ENCODE data around the gene TRUB1. TPM values are rescaled to one million over a fixed set of nuclear protein-coding genes. Genes with fewer than 3 reads are reported as not detected.

The TRUB1 gene
- total and polyA plus RNA-seq, 2 donors (not counting 3 experiments of a cell fraction or from before 2014, with no cell fraction given), result 4.6 to 16.7 TPM

GRCh38 chr10:115022733-115023132, 84.7 kb downstream of the TRUB1 start:
- Histone ChIP-seq H3K27me3 (ENCODE audit: control insufficient read depth in 2 of 2, insufficient read depth in 2 of 2, low read length in 2 of 2) (no peaks in the 10 kb centered on the region), H3K36me3 (ENCODE audit: control insufficient read depth in 2 of 2, extremely low read depth in 1 of 2, insufficient read depth in 2 of 2, low read length in 2 of 2) (no peaks in the 10 kb centered on the region), H3K27ac (ENCODE audit: insufficient read depth, low read depth, low read length) (no peak overlapping the region), H3K9me3 (replicated peaks; ENCODE audit: control insufficient read depth, insufficient read depth, low read length) (no peaks in the 10 kb centered on the region), H2AFZ (ENCODE audit: low read depth, low read length) (no peak overlapping the region), H3K9me1 (replicated peaks; ENCODE audit: control insufficient read depth, extremely low read depth, insufficient read depth, low read length) (no peaks in the 10 kb centered on the region), H3K79me2 (ENCODE audit: control insufficient read depth, insufficient read depth, low read length) (no peaks in the 10 kb centered on the region), H4K20me1 (replicated peaks; ENCODE audit: control insufficient read depth, extremely low read depth, insufficient read depth, low read length) (no peaks in the 10 kb centered on the region), H3K9ac (replicated peaks; ENCODE audit: extremely low read depth, insufficient read depth, low read length) (no peak overlapping the region), H3K4me3 (replicated peaks in 1 of 3; ENCODE audit: insufficient read depth in 1 of 3, low read depth in 1 of 3, low read length in 3 of 3) (no peak overlapping the region), H3K4me2 (ENCODE audit: insufficient read depth, low read length) (no peak overlapping the region), H3K4me1 (ENCODE audit: control insufficient read depth, extremely low read depth, insufficient read depth, low read length) (no peaks in the 10 kb centered on the region)
- POLR2A ChIA-PET, result no interaction called here
- FAIRE-seq, result no peak
- dilution Hi-C loops (cut with MboI; ENCODE audit: extremely low pct_ligation_motif_present, low sequenced_read_pairs) (no loop called here), intact Hi-C loops (cut with micrococcal nuclease) (no loop called here)
- DNase-seq (ENCODE audit: low read depth, low spot score), result no peak
- CTCF ChIA-PET, result no interaction called here
- TF ChIP-seq POLR2A (IDR thresholded peaks at IDR 0.05; ENCODE audit: low read depth, low read length) (no peak), EZH2 (IDR thresholded peaks at IDR 0.05; ENCODE audit: borderline replicate concordance, low read depth, low read length, severe bottlenecking) (no peak), CTCF (IDR thresholded peaks at IDR 0.05; ENCODE audit: extremely low read depth in 1 of 2, insufficient read depth in 1 of 2, low read depth in 1 of 2, low read length in 2 of 2) (no peak), POLR2AphosphoS5 (IDR thresholded peaks at IDR 0.05; ENCODE audit: insufficient read depth, low read depth, low read length) (no peak), JUN (IDR thresholded peaks at IDR 0.05; ENCODE audit: borderline replicate concordance, insufficient read depth, insufficient read length, low read depth) (no peak), MYC (IDR thresholded peaks at IDR 0.05; ENCODE audit: low read depth, low read length) (no peak), FOS (IDR thresholded peaks at IDR 0.05; ENCODE audit: borderline replicate concordance, insufficient read depth, low read length) (no peak), GATA2 (IDR thresholded peaks at IDR 0.05; ENCODE audit: insufficient read depth, insufficient read length, low read depth, low read length) (no peak)
- TF ChIP-seq, protein P1, sequence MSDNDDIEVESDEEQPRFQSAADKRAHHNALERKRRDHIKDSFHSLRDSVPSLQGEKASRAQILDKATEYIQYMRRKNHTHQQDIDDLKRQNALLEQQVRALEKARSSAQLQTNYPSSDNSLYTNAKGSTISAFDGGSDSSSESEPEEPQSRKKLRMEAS (IDR thresholded peaks at IDR 0.05; ENCODE audit: insufficient read depth, insufficient read length), result no peak
- no TSS peak for BruUV-seq (replicated peaks)
